GM21529 (cell line): ENCODE measurements around the gene ZNF654.
"Not testable (repeated sequence)": the region's sequence is repeated elsewhere in the genome, so short reads cannot be mapped to it uniquely, and the experiment has no call there.

Experiments used
- ATAC-seq: cut with Tn5 transposase; IDR thresholded peaks from one replicate; pipeline ENCODE4 v1.9.1; 2021; ENCODE audit not compliant: unreplicated experiment

Gene ZNF654

DNA sequence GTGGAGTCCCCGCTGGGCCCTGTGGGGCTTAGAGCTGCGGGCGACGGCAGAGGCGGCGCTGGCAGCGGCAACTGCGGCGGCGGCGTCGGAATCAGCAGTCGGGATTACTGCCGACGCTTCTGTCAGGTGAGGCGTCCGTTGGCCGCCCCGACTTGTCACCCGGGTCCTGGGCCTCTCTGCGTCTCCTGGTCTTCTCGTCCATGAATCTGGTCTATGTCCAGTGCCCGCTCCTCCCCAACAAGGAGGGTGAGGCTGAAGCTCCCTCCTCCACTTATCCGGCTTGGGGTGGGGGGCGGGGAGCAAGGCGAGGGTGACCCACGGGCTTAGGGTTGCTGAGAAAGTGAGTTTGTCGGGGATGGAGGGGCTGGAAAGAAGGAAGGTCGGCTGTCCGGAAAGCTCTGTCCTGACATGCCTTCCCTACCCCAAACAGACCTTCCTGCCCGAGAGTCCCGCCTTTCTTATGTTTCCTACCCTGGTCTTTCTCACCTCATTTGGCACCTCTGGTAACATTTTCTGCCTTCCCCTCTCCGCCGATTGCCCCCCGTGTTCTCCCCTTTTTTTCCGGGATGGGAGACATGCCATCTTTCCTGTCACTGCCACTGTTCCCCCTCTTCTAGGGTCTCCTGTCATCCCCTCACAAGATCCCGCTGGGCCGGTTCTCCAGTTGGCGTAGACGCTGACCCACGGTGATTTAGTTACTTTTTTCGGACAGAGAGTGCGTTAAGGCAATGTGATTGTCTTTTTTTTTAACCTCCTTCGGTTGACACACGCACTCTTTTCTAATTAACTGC, 520 bp downstream of the ZNF654 start:
- ATAC-seq = peak; percentile 12

DNA sequence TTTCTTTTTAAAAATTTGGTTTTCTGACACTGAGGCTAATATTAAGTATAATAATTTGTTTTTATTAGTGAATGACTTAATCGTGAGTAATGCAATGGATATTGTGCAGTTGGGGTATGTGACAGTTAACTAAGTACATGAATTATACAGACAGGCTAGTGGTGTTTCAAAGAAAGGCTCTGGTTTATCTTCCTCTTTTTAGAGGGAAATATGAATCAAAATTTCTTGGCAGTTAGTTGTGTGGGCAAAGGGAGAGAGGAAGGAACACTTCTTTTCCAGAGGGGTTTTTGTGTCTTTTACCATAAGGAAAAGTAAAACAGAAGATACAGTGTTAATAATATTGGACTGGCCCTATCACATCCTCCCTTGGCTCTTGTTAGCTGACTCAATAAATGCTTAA, 2.7 kb downstream of the ZNF654 start:
- no peak for ATAC-seq

DNA sequence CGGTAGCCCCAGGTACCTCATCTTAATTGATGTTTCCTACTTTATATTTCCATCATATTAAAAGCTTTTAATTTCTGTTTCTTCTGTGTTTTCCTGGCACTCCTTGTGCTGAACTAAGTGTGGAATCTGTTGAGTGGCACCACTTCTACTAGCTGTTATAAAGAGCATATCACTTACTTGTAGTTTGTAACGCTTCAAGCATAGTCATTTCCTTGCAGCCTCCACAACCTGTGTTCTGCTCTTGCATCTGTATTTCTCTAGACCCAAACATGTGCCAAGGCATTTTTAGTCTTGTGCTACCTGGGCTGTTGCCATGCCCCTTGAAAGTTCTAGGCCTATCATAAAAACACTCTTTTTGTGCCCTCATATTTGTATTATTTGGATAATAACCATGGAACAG, 16.0 kb downstream of the ZNF654 start:
- ATAC-seq = no peak

DNA sequence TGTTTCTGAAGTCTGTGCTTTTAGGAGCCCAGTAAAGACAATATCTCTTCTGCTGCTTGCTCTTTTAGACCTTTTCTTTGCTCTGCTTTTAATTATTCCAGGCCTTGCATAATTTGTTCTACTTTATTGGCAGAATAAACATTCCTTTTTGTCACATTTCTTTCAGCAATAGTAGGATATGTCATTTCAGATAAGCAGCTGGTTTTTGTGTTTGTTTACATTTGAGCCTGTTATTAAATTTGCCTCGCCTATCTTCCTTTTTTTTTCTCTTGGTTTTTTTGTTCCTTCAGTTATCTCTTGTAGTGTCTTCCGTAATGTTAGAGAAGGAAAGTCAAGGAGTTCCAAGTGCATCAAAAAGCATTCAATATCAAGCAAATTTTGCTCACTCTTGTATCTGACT, 16.4 kb downstream of the ZNF654 start:
- no peak for ATAC-seq

DNA sequence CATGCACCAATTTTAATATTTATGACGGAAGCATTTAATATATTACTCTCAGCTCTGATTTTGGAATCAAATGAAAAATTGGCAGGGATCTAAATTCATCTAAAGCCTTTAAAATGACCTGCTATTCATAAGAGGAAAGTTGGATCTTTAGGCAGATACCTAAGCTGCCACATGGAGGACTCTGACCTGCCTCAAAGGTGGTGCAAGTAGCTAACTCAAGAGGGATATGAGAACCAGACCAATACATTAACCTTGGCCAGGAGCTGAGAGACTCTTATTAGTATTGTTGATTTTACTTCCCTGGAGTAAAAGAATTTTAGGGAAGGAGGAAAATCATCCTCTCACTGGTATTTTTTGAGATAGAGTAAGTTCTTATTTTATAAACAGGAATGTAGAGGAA, 17.7 kb downstream of the ZNF654 start:
- no peak for ATAC-seq

DNA sequence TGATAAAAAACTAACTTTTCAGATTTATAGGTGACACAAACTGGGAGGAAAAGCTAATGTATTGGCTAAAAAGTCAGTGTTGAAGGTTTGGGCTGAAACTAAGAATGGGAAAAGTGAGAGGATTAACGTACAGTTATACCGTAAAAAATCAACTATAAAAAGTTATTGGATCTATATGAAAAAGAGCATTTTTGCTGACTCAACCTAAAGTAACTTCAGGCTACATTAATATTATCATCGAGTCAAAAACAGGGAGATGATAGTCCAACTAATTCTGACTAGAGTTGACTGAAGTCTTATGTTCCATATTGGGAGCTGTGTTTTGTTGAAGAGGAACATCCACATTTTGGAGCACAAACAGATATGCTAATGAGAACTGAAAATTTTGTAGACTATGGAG, 19.9 kb downstream of the ZNF654 start:
- ATAC-seq = no peak

DNA sequence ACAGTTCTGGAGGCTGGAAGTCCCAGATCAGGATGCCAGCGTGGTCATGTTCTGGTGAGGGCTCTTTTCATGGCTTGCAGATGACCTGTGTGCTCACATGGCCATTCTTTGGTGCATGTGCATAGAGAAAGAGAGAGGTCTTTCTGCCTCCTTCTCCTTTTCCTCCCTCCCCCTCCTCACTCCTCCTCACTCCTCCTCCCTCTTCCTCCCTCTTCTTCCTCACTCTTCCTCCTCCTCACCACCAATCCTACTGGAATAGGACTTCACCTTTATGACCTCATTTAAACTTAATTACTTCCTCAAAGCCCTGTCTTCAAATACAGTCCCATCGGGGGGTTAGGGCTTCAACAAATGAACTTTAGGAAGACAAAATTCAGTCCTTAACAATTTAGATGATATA, 23.8 kb downstream of the ZNF654 start:
- ATAC-seq = no peak

DNA sequence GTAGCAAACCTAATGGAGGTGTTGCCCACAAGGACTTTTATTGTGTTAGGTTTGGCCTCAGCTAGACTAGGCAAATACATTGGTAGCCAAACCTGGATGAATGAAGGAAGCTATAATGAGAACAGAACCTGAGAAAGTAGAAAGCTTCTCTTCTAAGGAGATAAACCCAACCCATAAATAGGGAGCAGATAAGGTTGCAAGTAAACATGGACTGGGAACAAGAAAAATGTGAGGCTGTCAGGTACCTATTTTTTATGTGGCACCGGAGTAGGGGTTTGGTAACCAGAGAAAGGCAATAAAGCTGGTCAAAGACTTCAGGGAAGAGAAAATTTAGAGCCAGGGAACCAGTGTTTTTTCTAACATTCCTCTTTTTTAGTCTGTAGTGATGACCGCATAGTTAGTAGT, 25.0 kb downstream of the ZNF654 start:
- no peak for ATAC-seq

DNA sequence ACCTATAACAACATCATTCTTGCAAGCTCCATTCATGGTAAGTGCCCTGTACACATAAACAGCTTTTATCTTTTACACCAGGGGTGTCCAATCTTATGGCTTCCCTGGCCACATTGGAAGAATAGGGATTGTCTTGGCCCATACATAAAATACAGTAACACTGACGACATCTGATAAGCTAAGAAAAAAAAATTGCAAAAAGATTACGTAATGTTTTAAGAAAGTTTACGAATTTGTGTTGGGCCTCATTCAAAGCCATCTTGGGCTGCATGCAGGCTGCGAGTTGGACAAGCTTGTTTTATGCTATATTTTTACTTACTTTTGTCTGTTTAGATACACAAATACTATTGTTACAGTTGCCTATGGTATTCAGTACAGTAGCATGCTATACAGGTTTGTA, 31.6 kb downstream of the ZNF654 start:
- ATAC-seq = no peak

DNA sequence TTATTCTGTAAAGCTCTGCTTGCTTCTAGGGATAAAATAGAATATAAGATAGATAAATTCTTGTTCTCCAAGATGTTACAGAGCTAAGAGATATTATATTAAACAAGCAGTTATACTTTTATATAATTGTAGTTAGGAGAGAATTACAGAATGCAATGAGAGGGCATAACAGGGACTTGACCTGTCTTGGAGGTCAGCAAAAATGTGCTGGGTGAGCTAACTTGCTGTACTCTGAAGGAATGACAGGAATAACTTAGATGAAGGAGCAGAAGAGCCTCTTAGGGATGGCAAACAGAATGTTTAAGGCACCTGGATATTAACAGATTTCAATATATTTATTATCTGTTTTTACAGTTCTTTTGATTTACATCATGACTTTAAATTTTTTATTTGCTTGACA, 33.2 kb downstream of the ZNF654 start:
- ATAC-seq = no peak

DNA sequence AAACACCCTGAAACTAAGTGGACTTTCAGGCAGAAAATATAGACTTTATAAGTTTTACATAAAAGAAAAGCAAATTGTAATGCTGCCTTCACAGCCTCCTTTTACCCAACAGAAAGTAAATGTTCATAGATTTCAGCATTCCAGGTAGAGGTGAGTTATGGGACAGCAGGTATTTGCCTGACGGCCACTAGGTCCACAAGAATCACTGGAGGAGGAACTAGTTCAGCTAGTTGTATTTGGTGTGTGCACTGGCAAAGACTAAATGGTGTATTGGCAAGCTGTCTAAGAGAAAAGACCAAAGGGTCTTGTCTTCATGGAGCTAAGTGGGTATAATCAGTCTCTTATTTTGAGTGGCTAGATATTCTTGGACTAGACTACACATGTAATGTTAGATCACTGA, 34.2 kb downstream of the ZNF654 start:
- no peak for ATAC-seq

DNA sequence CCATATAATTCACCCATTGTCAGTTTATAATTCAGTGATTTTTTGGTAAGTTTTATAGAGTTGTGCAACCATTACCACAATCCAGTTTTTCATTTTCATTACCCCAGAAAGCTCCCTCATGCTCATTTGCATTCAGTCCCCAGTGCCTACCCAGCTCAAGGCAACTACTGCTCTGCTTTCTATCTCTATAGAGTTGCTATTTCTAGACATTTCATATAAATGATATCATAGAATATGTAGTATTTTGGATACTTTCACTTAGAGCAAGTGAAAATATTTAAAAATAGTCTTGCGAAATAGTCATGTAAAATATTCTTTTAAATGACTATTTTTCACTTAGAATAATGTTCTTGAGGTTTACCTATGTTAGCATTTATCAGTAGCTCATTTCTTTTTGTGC, 42.1 kb downstream of the ZNF654 start:
- ATAC-seq = peak; percentile 71

DNA sequence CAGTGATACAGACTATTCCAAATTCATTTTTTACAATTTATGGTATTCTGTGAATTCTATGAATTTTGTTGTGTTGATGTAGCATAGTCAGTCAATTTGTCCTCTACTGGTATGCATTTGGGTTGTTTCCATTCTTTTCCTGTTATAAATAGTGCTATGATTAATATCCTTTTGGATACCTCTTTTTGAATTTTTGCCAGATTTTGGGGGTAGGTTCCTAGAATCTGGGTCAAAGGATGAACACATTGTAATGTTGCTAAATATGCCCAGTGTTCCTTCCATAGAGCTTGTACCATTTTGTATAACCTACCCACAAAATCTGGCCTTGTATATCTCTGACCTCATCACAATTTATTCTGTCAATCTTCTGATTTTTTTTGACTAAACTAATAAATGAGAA, 46.3 kb downstream of the ZNF654 start:
- no peak for ATAC-seq

DNA sequence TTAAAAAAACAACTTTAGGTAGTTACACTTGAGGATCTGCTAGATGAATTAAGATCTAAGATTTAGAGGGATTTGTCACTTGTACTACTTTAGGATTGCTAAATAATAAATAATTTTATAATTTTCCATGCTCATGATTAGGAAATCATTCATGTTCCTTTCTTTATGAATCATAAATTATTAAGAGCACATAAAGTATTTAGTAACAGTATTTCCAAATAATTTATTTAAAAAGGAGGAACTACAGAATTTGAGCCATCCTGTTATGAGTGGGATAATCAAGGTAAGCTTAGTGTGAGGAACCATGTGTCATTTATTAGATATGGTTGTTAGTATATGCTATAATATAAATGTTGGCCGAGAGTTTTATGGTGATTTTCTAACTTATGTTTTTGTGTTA, 53.2 kb downstream of the ZNF654 start:
- no peak for ATAC-seq

DNA sequence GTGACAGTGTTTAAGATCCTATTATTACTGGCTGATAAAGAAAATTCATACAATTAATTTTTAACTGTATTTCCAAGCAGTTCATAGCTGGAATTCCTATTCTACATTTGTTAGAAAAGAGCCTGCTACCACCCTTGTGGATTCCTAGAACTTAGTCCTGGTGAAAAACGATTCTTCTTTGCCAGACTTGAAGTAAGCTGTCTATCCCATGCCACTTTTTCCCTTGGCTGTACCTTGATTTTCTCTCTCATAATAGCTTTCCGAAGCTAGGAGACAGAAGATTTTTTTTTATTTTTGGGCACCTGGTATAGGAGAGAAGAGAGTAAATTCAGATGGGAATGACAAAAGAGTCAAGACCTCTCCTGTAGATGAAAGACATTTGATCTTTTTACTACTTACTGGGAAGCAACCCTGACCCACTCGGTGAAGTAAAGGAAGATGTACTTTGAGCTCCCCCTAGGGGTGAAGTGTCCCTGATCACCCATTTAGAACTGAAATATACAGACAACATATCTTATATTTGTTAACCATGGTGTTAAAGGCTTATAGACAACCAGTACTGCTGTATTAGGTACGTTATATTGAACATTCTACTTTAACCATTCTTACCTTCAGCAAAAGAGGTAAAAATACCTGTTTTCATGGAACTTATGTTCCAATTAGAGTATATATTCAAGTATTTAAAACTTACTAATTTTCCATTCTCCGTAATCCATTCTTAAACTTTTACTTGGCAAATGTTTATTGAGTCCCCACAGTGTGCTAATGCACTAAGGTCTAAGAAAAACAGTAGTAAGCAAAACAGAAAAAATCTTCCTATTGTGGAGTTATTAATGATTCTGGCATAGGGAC, 54.5 kb downstream of the ZNF654 start:
- ATAC-seq = peak; percentile 91

DNA sequence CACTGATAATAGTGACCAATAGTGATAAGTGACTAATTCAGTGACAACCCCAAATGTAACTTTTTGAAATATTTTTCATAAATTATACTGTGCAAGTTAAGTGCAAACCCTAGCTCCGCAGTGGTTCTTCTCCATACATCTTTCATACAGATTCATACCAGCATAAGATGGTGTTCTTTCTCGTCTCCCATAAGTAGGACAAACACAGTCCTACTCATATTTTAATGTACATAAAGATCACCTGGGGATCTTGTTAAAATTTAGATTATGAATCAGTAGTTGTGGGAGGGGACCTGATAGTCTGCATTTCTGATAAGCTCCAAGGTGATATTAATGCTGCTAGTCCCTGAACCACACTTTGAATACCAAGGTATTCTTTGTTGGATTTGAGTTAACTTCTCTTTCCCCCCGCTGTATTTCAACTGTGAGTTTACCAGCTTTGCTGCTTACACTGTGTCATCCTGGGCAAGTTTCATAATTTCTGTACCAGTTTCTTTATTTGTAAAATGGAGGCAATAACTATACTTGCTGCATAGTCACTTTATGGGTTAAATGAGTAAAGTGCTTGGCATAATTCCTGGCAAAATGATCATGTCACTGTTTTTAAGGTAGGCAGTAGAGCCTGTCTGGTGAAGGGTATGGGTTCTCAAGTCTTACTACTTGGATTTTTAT, 56.0 kb downstream of the ZNF654 start:
- no peak for ATAC-seq

DNA sequence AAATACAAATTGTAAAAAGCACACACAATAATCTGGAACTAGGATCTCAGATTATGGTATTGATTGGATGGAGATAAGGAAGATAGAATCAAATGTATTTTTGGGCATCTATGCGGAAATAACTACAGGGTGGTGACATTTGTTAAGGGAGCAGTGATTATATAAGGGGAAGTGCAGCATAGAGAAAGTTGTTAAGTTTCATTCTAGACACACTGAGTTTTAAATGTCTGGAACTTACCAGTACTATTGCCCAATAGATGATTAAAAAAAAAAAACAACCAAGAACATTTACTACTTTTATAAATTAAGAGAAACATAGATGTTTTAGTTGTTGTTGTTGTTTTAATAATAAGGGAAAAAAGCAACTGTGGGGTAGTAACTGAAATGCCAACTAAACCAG, 58.6 kb downstream of the ZNF654 start:
- no peak for ATAC-seq

DNA sequence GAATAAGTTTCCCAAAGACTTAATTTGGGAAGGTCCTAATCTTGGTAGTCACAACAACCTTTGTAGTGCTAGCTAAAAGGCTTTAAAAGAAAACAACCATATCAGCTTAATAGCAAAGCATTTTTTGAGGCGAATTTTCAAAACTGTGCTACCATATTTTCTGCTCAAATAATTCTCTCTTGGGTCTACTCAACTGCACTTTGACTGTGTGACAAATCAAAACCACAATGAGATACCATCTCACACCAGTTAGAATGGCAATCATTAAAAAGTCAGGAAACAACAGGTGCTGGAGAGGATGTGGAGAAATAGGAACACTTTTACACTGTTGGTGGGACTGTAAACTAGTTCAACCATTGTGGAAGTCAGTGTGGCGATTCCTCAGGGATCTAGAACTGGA, 59.5 kb downstream of the ZNF654 start:
- ATAC-seq = not testable (repeated sequence)

DNA sequence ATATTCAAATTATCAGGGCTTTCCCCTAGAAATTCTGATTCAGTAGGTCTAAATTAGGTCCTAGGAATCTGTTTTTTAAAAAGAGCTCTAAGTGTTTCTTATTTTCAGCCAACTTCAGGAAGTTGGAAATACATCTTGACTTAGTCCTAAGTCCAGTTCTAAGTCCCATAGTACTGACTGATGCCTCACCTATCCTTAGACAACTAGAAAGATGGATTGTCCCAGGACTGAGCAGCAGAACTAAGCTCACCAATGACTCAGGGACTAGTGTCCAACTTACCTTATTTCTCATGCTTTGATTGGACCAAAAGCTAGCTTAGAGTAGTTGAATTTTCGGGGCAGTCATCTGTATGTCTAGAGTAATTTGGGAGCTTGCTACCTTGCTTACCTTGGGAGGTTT, 64.5 kb downstream of the ZNF654 start:
- ATAC-seq = no peak

DNA sequence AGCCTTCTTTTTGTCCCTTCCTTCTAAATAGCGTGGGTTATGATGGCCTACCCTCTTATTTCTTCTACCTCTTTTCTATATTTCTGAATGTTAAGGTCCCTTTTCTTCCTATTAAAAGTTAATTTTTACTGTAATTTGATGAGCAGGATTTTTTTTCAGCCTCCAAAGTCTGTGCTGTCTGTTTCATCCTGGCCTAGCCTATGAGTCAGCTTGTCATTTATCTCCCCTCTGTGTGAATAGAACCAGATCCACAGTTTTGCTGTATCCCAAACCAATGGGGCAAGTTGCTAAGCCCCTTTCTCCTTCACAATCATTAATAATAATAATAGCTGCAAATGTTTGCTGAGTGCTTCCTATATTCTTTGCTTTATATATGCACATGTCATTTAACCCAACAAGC, 72.6 kb downstream of the ZNF654 start:
- ATAC-seq = no peak

DNA sequence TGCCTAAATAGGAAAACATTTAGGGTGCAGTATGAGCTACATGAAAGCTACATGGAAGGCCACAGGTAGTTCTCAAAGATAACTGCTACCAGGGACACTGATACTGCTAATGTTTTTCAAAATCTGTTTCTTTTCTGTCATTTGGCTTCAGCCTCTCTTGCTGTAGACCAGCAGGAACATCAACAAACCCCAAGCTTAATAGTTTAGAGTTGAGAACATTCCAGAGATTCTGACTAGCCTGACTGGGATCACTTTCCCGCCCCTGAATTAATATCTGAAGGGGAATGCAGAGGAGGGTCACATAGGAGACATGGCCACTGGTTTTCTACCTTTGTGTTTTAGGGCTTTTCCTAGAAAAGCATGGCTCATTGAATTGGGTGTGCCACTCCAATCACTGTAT, 73.8 kb downstream of the ZNF654 start:
- no peak for ATAC-seq

DNA sequence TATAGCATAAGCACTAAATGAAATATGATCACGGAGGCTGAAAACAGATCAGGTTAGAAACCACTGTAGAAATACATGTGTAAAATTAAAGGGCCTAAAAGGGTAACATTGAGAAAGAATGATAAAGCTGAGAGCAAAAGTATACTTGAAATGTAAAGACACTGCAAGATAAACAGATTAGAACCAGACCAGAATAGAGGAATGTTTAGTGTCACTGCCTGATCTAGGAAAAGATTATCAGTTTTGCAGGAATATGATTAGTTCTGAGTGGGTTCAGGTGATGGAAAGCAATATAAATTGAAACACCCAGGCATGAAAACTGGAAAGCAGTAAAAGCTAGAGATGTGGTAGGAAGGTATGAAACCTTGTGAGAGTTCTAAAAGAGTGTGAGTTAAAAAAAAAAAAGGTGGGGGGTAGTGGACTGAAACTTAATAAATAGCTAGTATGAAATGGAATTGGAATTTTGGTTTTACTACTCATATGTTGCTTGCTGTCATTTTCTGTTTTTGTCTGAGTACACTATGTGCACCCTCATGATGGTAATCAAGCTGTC, 74.7 kb downstream of the ZNF654 start:
- ATAC-seq = no peak
